SK-N-MC (cell line): Measurements from ENCODE around the gene VAMP8.

Source experiments
- EZH2 ChIP-seq: fragments of 200-600 bp; sonication (generic); IDR thresholded peaks from one replicate; pipeline ENCODE4 v1.6.1; 2017; ENCODE audit warnings: antibody characterized with exemption
- FOXP2 ChIP-seq: optimal IDR thresholded peaks from 2 replicates; pipeline ENCODE3; 2011; ENCODE audit warnings: mild to moderate bottlenecking, moderate library complexity; ENCODE audit not compliant: insufficient read depth; ENCODE audit errors: extremely low read length, control extremely low read depth
- POLR2AphosphoS5 ChIP-seq: IDR thresholded peaks from 2 replicates; pipeline ENCODE4 v1.6.1; 2012; ENCODE audit warnings: mild to moderate bottlenecking, low read depth, low read length, borderline replicate concordance

DNA sequence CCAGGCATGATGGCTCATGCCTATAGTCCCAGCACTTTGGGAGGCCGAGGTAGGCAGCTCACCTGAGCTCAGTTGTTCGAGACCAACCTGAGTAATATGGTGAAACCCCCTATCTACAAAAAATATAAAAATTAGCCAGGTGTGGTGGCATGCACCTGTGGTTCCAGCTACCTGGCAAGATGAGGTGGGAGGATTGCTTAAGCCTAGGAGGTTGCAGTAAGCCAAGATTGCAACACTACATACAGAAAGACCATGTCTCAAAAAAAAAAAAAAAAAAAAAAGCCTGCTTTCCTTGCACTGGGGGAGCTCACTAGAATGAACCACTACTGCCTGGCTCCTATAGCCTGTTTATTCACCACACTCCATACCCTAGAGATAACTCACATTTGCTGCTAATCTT lies 45.8 kb upstream of the VAMP8 start:
- TF ChIP-seq POLR2AphosphoS5 (no peak), FOXP2 (no peak), EZH2 (no peak)
